ENCODE data around the gene SERPINF2.

- TF ChIP-seq CTCF (IDR thresholded peaks at IDR 0.05 in 8 of 11, conservative IDR thresholded peaks at IDR 0.05 in 3 of 11) (no peak), POLR2AphosphoS5 (IDR thresholded peaks at IDR 0.05) (no peak), POLR2A (IDR thresholded peaks at IDR 0.05) (no peak)
These were observed 8.0 kb downstream of the SERPINF2 start for GRCh38 chr17:1750628-1751027.

Measured in spleen (tissue), 7 donors.